Measurements from ENCODE around the gene DLGAP1. TPM values are rescaled to one million over a fixed set of nuclear protein-coding genes. Genes with fewer than 3 reads are reported as not detected.

Gene DLGAP1
- total and polyA plus RNA-seq, 10 of the 15 experiments (the other 5 are each of a cell fraction or from before 2014, with no cell fraction given): 0.23 to 27.6 (median 1.9) TPM

DNA sequence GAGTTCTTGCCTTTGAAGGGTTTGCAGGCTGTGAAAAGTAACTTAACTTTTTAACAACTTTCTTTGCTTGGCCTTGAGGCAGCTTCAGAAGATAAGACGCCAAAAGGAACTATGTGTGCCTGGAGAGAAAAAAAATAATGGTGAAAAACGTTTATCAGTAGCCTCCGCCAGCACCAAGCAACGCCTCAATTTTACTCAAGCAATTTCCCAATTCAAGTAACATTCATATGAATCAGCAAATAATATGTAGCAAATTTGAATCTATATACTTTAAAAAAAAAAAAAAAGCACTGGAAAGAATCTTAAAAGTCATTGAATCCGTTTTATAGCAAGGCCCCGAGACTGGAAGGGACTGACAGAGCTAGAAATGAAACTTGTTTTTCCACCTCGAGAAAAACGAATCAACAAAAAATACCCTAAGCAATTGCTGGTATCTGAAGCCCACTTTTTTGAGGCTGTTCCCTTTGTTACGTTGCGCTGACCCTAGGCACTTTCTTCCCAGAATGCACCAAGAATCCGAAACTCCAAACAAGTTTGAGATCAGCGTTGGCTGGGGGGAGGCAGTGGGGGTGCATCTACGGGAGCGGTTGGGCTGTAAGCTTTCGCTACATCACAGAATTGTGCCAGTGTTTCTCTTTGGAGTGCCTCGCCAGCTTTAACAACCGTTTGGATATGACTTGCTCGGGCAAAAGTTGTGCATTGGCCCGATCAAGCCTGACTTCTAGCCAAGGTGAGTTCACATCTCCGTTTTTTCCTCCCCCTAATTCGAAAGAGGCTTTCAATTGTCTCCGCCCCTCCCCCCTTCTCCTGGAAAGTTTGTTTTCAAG lies 1007.8 kb downstream of the DLGAP1 start:
- Histone ChIP-seq H3K9ac (ENCODE audit: control insufficient read depth, insufficient read depth, low read length) (peak overlapping the region; percentile 50; the same call in 1 of the 2 replicates), H3K4me2 (ENCODE audit: control insufficient read depth, insufficient read depth) (peak overlapping the region; percentile 98), H3K4me3 (peak overlapping the region; percentile 82), H3K27me3 (replicated peaks in 1 of 2; ENCODE audit: control insufficient read depth in 2 of 2, insufficient read depth in 2 of 2, low read length in 1 of 2) (peaks cover under 1 to 14% of the 10 kb centered on the region in 2 experiments; a peak in 3 of 4 replicates), H3K79me2 (ENCODE audit: control insufficient read depth, insufficient read depth, low read length) (no peaks in the 10 kb centered on the region), H4K20me1 (ENCODE audit: control insufficient read depth, insufficient read depth) (no peaks in the 10 kb centered on the region), H3K9me3 (replicated peaks; ENCODE audit: control insufficient read depth, insufficient read depth, low read length) (no peaks in the 10 kb centered on the region; the same call in 2 of the 3 replicates), H2AFZ (ENCODE audit: control insufficient read depth, low read depth, low read length) (peak overlapping the region; percentile 77), H3K4me1 (ENCODE audit: control insufficient read depth, insufficient read depth, low read length) (peaks cover 13% of the 10 kb centered on the region), H3K27ac (ENCODE audit: control insufficient read depth, insufficient read depth) (peak overlapping the region; percentile 50), H3K36me3 (ENCODE audit: control insufficient read depth in 2 of 2, insufficient read depth in 2 of 2, low read length in 1 of 2) (no peaks in the 10 kb centered on the region)
- ChIA-PET RAD21 (ENCODE audit: unreplicated experiment) (interaction anchor here (0.6 to 3.5 kb wide), 17 partner anchors 11 to 541 kb away, joined by 3 to 18 read pairs (median 4); no protein-coding TSS in a partner anchor), SMC1A (ENCODE audit: uncharacterized antibody, unreplicated experiment) (interaction anchor here (0.7 to 3.2 kb wide), 18 partner anchors 8 to 219 kb away, joined by 3 to 16 read pairs (median 4); no protein-coding TSS in a partner anchor), CTCF (interaction anchor here (0.6 to 2.2 kb wide), 18 partner anchors 7 to 540 kb away, joined by 3 to 11 read pairs (median 4); no protein-coding TSS in a partner anchor), POLR2A (interaction anchor here (0.6 to 3.5 kb wide), 13 partner anchors 9 to 1584 kb away, joined by 3 to 16 read pairs (median 3); no protein-coding TSS in a partner anchor)
- in situ Hi-C loops (cut with MboI): no loop called here
- ATAC-seq (no peak), DNase-seq (ENCODE audit: low read depth, low spot score) (no peak), FAIRE-seq (no peak)
- BruUV-seq (replicated peaks): no TSS peak
- TF ChIP-seq PAX8 (IDR thresholded peaks at IDR 0.05) (no peak), NR2C1 (IDR thresholded peaks at IDR 0.05) (no peak), MXI1 (IDR thresholded peaks at IDR 0.05; ENCODE audit: low read depth, low read length) (no peak), SPI1 (IDR thresholded peaks at IDR 0.05; ENCODE audit: borderline replicate concordance, insufficient read depth, low read depth, low read length) (0 out of 2 replicates have a peak, but pooled peaks have one; percentile 10), JUNB (IDR thresholded peaks at IDR 0.05) (peak; percentile 38; the same call in 1 of the 2 replicates), BMI1 (IDR thresholded peaks at IDR 0.05; ENCODE audit: borderline replicate concordance) (peak; percentile 63; the same call in 1 of the 2 replicates), CREB1 (IDR thresholded peaks at IDR 0.05; ENCODE audit: low read depth) (peak; percentile 2; the same call in 1 of the 2 replicates), CBX5 (IDR thresholded peaks at IDR 0.05; ENCODE audit: low read depth) (0 out of 2 replicates have a peak, but pooled peaks have one; percentile 15), SMARCA5 (IDR thresholded peaks at IDR 0.05) (0 out of 2 replicates have a peak, but pooled peaks have one; percentile 52), GATAD2B (conservative IDR thresholded peaks at IDR 0.05; ENCODE audit: low read depth) (0 out of 2 replicates have a peak, but pooled peaks have one; percentile 0), ETV6 (conservative IDR thresholded peaks at IDR 0.05 in 1 of 2, IDR thresholded peaks at IDR 0.05 in 1 of 2; ENCODE audit: borderline replicate concordance in 1 of 2, low read depth in 1 of 2) (0 out of 4 replicates have a peak, but pooled peaks of 1 of the 2 experiments have one; percentile 44), CHD1 (IDR thresholded peaks at IDR 0.05; ENCODE audit: low read depth, low read length) (0 out of 2 replicates have a peak, but pooled peaks have one; percentile 51)
- TF ChIP-seq, protein P1, sequence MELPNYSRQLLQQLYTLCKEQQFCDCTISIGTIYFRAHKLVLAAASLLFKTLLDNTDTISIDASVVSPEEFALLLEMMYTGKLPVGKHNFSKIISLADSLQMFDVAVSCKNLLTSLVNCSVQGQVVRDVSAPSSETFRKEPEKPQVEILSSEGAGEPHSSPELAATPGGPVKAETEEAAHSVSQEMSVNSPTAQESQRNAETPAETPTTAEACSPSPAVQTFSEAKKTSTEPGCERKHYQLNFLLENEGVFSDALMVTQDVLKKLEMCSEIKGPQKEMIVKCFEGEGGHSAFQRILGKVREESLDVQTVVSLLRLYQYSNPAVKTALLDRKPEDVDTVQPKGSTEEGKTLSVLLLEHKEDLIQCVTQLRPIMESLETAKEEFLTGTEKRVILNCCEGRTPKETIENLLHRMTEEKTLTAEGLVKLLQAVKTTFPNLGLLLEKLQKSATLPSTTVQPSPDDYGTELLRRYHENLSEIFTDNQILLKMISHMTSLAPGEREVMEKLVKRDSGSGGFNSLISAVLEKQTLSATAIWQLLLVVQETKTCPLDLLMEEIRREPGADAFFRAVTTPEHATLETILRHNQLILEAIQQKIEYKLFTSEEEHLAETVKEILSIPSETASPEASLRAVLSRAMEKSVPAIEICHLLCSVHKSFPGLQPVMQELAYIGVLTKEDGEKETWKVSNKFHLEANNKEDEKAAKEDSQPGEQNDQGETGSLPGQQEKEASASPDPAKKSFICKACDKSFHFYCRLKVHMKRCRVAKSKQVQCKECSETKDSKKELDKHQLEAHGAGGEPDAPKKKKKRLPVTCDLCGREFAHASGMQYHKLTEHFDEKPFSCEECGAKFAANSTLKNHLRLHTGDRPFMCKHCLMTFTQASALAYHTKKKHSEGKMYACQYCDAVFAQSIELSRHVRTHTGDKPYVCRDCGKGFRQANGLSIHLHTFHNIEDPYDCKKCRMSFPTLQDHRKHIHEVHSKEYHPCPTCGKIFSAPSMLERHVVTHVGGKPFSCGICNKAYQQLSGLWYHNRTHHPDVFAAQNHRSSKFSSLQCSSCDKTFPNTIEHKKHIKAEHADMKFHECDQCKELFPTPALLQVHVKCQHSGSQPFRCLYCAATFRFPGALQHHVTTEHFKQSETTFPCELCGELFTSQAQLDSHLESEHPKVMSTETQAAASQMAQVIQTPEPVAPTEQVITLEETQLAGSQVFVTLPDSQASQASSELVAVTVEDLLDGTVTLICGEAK (IDR thresholded peaks at IDR 0.05; ENCODE audit: borderline replicate concordance): 0 out of 2 replicates have a peak, but pooled peaks have one; percentile 19
- 17% methylated on average over 22 of the region's 22 CpGs for WGBS (ENCODE audit: insufficient coverage, insufficient replicate concordance, low lambda C conversion rate, missing lambda C conversion rate)
- intact Hi-C loops (cut with micrococcal nuclease; ENCODE audit: unreplicated experiment): loop anchor here (5.0 kb wide), 4 partner anchors 45 to 125 kb away; no protein-coding TSS in a partner anchor
